HS-5 (cell line): ENCODE results near the gene TUBG1.

ENCODE experiments used
- DNase-seq: peaks from one replicate; pipeline ENCODE4 v3.0.0-alpha.2; 2012; ENCODE audit warnings: low read depth

TUBG1 gene

DNA sequence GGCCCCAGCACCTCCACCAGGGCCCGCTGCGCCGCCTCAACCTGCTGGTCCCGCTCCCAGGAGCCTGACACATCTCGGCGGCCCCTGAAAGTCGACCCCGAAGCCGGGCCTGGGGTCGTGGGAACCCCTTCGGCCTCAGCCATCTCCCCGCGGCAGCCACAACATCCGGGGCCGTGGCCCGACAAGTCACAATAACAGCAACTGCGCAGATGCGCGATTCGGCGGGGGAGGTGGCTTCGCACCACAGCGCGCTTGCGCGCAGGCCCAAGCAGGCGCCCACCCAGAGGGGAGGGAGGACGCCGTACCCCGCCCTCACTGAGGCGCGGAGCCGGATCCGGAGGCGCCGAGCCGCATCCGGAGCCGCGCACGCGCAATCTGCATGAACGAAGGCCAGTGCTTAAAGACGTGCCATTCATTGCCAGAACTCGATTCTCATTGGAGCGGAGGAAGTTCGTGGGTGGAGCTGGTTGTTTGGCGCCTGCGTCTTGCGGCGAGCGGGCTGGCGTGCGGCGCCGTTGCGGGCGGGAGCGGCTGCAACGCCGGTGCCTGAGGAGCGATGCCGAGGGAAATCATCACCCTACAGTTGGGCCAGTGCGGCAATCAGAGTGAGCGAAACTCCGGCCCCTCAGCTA, at the start of gene TUBG1, which contains the start of gene RETREG3:
TSS of gene TUBG1 (plus strand) at position 502 of the 632 bp plus-strand sequence. CDS start at position 557, 55 bp downstream.
TSS of gene RETREG3 (minus strand) at position 193 of the 632 bp plus-strand sequence. CDS start at position 143, 50 bp downstream.
- peak; percentile 92 for DNase-seq

DNA sequence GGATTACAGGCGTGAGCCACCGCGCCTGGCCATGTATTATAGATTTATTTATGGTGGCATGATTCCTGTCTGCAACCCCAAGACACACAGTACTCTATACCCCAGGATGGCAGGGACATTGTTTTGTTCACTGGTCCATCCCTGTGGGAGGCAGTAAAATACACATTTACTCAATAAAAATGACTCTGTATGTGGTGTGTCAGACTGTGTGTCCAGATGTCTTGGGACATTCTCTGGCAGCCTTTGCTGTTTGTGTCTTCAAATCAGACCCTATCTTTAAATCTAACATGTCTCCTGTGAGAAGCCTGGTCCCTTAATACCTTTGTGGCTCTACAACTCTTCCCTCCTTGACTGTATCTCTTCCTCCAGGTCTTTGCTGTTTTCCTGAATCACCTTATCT, 49.2 kb upstream of the TUBG1 start:
- DNase-seq: no peak

DNA sequence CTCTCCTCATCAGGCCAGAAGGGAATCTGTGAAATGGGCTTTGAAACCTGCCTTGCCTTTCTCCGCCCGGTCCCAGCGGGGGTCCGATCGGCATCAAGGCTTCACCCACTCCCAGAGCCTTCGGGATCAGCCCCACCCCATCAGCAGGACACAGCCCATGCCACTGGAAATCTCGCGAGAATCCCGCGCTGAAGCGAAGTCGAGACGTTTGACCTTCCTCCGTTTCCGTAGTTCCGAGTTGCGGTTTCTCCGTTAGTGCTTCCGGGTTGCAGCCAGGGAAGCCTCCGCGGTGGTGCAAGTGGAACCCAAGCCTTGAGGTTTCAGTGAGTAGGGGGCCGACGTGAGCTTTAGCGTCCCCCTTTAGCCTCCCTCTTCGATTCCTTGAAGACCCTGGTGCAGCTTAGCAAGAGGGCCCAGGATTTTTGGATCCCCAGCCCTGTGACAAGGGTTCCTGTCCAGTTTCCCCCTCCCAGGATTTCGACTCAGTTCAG, 47.5 kb upstream of the TUBG1 start, which contains the start of gene COASY:
TSS of gene COASY (plus strand) at position 252 of the 491 bp plus-strand sequence. CDS start 475 bp downstream, outside the sequence.
- peak; percentile 89 for DNase-seq

DNA sequence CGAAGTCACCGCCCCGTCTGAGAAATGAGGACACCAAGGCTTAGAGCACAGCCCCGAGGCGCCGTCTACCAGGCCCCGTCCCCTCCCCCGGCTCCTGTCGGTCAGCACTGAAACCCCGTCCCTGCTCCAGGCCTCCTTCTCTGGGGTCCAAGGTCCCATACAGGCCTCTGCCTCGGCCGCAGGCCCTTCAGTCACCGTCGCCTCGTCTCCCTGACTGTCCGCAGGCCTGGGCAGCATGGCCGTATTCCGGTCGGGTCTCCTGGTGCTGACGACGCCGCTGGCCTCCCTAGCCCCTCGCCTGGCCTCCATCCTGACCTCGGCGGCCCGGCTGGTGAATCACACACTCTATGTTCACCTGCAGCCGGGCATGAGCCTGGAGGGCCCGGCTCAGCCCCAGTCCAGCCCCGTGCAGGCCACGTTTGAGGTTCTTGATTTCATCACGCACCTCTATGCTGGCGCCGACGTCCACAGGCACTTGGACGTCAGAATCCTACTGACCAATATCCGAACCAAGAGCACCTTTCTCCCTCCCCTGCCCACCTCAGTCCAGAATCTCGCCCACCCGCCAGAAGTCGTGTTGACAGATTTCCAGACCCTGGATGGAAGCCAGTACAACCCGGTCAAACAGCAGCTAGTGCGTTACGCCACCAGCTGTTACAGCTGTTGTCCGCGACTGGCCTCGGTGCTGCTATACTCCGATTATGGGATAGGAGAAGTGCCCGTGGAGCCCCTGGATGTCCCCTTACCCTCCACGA, 46.9 kb upstream of the TUBG1 start:
- DNase-seq: no peak

DNA sequence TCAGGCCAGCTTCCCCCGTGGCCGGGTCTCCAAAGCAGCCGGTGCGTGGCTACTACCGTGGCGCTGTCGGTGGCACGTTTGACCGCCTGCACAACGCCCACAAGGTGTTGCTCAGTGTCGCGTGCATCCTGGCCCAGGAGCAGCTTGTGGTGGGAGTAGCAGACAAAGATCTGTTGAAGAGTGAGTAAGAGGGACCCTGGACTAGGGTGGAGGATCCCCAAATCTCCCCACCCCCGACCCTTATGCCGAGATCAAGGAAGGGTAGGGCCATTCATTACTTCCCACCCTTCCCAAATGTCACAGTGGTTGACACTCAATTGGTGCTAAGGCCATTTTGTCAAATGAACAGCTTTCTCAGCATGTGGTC, 46.4 kb upstream of the TUBG1 start:
- DNase-seq: no peak

DNA sequence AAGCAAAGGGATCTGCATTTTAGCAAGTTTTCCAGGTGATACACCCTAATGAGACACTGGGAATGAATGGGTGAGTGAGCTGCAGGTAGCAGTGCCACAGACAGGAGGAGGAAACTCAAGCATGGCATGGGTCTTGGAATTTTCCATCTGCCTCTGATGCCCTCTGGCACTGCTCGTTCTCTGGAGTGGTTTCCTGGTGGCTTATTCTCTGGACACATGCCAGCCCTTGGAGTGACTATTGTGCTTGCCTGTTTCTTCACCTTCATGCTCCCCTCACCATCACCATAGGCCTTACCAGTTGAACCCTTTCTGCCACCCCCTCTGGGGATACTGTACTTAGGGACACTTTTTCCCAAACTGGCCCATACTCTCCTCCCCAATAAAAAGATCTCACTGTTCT, 45.9 kb upstream of the TUBG1 start:
- DNase-seq: no peak

DNA sequence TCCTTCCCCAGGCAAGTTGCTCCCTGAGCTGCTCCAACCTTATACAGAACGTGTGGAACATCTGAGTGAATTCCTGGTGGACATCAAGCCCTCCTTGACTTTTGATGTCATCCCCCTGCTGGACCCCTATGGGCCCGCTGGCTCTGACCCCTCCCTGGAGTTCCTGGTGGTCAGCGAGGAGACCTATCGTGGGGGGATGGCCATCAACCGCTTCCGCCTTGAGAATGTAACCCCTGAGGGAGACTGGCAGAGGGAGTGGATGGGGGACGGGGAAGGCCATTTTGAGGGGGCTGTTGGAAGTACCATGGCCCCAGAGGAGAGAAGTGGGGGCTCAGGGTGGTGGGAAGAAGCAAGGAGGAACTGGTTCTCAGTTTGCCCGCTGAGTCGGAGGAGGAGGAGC, 45.5 kb upstream of the TUBG1 start:
- no peak for DNase-seq

DNA sequence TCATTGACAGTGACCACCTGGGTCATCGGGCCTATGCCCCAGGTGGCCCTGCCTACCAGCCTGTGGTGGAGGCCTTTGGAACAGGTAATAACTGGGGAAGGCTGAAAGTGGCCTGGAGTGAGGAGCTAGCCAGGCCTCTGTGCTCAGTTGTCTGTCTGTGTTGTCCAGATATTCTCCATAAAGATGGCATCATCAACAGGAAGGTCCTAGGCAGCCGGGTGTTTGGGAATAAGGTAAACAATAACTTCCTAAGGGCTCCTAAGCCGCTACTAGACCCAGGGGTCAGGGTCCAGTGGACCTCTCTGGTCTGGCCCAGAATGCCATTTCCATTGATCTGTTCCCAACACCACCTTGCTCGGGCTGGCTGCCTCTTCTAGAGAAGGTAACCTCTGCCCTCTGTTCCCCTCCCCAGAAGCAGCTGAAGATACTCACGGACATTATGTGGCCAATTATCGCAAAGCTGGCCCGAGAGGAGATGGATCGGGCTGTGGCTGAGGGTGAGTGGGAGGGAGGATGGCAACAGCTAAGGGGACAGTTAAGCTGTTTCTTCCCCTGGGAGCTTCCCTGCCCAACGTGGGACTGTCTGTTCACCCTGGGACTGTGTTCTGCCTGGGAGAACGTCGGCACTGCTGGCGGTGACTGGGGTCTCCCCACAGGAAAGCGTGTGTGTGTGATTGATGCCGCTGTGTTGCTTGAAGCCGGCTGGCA, 44.5 kb upstream of the TUBG1 start:
- DNase-seq: no peak

DNA sequence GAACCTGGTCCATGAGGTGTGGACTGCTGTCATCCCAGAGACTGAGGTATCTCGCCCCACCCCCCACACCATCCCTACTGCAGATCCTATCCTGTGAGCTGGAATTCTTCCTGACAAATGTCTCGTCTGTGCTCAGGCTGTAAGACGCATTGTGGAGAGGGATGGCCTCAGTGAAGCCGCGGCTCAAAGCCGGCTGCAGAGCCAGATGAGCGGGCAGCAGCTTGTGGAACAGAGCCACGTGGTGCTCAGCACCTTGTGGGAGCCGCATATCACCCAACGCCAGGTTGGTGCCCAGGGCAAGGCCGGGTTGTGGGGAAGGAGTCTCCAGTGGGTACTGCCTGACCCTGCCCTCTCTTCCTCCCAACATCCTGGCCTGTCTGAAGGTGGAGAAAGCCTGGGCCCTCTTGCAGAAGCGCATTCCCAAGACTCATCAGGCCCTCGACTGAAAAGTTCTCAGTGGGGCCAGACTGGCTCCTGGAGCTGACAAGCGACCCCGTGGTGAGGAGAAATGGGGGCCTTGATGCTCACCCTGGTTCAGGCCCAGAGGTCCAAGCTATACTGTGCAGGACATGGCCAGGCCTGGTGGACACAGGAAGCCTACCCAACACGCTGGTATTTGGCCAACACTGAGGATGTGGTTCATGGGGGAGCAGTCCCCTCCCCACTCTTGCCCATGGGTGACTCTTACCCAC, 43.8 kb upstream of the TUBG1 start:
- no peak for DNase-seq

DNA sequence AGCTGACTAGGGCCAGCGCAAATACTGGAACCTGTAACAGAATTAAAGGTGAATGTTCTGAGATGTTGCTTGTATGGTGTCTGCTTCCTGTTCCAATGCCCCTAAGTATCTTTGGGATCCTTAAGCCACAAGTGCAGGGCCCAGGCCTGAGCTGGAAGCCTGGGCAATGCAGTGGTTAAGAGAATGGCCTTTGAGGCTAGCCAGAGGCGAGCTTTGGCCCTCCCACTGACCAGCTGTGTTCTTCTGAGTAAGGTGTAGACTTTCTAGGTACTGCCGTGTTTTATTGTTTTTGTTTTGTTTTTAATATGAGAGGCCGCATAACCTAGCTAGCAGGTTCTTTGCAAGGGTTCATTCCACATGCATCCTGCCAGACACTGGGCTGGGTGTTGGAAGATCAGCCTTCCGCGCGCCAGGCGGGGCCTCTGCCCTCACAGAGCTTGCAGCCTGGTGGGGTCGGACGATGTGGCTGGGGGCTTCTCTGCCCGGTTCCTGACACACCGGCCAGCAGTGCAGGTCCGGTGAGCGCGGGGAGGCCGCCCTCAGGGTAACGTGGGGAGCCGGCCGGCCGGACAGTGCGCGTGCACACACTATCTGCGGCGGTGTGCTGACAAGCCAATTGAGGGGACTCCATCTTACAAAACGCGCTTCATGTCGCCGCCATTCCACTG, 43.1 kb upstream of the TUBG1 start:
- DNase-seq: no peak

DNA sequence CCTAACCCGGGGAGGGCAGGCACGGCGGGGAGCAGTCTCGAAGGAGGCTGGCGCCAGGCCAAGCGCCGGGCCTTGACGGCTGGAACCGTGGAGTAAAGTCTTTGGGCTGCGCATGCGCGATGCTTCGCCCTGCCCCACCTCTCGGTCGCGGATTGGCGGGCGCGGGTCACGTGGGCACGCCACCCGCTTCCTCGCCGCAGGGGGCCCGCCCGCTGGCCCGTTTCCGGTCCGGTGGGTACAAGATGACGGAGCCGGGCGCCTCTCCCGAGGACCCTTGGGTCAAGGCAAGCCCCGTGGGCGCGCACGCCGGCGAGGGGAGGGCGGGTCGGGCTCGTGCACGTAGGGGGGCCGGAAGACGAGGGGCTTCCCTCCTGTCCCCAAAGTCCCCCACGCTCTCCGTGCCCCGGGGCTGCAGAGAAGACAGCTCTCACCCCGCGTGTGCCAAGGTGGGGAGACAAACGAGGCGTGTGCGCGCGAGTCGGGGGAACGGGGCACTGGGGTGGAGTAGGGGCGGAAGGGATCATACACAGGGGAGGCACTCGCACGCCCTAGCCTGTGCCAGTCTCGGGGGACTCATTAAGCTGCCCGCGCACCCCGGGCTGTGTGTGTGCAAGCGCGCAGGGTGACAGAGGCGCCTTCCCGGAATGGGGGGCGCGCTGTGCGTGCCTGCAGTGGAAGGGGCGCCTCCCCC, 42.5 kb upstream of the TUBG1 start, which contains the start of gene MLX:
TSS of gene MLX (plus strand) at position 218 of the 691 bp plus-strand sequence. CDS start at position 243, 25 bp downstream.
- peak; percentile 56 for DNase-seq

DNA sequence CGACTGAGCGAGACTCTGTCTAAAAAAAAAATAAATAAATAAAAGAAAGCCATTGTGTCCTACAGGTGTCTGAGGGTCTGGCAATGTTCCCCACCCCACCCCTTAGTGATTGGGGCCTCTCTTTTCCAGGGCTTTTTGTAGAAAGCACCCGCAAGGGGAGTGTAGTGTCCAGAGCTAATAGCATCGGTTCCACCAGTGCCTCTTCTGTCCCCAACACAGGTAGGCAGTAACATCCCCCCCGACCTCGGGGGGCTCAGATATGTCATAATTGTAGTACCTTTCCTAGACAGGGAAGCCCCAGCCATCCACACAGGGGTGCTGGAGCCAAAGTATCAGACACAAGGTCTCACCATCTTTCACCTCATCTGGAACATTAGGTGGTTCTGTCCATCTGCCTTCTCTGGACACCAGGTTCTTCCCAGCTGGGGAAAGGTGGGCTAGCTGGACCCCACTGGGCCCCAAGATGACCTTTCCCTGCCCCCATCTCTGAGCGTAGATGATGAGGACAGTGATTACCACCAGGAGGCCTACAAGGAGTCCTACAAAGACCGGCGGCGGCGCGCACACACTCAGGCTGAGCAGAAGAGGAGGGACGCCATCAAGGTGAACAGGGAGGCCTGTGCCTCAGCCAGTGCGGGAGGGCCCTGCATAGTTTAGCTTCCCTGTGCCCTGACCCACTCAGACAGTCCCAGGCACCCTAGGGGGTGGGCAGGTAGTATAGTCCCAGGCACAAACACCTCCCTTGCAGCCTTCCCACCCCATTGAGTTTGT, 41.0 kb upstream of the TUBG1 start:
- no peak for DNase-seq

DNA sequence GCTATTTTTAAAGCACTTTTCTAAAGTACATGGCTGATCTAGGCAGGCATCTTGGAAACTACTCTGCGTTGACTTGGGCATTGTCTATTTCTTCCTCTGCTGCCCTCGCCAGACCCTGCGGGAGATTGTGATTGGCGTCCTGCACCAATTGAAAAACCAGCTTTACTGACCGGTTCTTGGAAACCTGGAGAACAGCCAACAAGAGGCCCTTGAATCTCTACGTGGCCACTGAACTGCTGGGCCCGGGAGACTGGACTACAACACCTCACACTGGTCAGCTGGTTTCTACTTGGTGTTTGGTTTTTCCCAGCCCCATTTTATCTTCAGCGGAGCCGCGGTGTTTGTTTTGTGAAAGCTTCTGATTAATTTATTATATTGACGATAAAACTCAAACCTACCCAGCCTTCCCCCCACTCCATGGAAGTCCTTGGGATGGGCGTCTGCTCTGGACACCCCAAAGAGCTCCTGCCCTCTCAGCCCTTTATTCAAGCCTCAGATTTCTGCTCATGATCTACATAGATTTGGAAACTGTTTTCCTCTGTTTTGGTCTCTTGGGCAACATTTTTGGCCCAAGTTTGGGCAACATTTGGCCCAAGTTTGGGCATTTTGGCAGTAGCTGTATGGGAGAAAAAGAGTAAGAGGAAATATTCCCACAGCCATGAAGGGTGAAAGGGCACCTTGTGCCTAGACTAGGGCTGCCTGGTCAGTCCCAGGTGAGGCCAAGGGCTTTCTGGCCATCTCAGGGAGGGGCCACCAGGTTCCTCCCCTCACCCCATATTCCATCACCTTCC, 37.9 kb upstream of the TUBG1 start:
- no peak for DNase-seq

DNA sequence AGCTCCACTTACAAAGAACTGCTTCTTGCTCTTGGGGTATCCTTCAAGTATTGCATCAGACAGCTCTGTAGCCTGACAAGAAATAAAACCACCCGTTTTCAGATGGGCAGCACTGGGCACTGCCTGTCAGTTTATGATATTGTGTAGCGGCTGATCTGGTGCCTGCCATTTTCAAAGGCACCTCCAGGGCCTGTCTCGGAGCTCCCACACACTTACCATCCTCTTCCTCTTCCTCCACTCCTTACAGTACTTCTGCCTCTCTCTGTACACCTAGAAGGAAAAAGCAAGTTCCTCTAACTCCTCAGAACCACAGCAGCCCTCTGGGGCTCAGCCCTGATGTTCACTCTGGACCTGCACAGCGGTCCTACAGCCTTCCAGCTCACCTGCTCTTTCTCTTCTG, 36.4 kb upstream of the TUBG1 start:
- DNase-seq: no peak

DNA sequence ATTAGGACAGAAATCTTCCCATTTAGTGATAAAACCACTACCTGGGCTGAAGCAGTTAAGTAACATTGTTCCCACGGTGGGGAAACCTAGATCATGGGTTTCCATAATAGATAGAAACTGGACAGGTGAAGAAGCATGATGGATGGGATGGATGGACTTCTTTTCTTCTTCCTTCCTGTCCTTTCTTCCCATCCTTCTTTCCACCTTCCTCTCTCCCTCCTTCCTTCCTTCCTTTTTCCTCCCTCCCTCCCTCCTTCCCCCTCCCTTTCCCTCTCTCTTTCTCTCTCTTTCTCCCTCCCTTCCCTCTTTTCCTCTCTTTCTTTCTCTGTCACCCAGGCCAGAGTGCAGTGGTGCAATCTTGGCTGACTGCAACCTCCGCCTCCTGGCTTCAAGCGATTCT, 35.0 kb upstream of the TUBG1 start:
- no peak for DNase-seq

DNA sequence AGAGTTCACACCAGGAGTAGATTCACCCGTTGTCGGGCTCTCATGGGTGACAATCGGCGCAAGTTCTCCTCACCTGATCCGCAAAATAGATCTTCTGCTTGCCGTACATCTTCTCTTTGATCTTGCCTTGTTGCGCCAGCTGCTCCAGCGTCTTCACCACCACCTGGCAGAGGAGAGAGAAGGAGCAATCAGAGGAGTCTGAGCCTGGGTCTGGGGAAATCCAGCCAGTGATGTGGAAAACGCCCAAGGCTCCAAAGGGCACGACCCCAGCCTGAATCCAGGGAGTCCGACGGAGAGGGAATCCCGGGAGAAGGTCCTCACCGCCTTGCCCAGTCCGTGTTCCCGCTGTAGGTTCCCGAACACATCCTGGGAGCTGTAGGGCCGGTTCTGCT, 32.3 kb upstream of the TUBG1 start:
- DNase-seq: no peak

DNA sequence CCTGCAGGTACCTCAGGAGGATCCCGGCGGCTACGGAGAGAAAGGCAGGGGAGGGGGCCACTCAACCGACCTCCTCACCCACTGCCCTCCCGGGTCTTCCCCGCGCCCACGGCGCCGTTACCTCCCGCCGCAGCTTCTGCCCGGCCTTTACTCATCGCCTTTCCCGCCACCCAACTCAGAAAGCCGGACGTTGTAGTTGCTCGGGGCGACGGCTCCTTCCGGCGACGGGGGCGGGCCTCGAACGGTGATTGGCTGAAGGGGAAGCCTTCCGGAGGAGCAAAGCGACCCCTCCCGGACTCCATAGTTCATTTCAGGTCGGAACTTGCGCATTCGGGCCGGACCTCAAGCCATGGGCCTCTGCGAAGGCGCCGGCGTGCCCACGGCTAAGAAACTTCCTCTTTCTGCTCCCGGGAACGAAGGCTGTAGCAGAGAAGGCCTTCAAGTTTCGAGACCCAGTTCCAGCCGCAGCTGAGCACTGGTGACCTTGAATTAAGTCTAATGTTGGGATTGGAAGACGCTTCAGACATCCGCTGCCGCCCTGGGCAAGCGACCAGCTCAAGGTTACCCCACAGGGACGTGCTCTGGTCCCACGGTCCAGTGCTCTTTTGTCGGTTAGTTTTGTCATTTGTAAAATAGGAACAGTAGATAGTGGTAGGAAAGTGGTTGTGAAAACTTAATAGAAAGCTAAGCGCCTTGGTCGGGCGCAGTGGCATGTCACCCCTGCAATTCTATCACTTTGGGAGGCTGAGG, 31.8 kb upstream of the TUBG1 start, which contains the start of gene PSMC3IP:
TSS of gene PSMC3IP (minus strand) at position 198 of the 750 bp plus-strand sequence. CDS start at position 155, 43 bp downstream.
- peak; percentile 73 for DNase-seq

DNA sequence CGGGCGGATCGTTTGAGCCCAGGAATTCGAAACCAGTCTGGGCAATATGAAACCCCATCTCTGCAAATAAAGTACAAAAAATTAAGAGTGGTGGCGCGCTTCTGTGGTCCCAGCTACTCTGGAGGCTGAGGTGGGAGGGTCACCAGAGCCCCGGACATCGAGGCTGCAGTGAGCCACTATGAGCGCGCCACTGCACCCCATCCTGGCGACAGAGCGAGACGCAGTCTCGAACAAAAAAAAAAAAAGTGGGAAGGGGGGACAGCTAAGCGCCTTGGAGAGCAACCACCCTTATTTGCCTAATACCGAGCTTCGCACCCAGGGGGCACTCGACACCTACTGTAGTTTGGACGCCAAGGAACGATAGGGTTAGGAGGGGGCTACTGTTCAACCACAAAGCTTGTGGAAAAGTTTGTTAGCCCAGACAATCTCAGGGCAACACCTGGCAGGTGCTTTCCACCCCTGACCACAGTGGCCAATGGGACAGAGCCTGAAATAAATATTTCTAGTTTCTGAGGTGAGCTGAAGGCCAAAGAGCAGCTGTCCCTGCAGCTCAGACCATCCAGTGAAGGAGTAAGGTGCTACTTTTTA, 31.1 kb upstream of the TUBG1 start:
- no peak for DNase-seq
